Inflammatory macrophage treated with lipopolysaccharide for 1 hour (primary cell): ENCODE measurements around the gene MSANTD4.
"Not testable (repeated sequence)": the region's sequence is repeated elsewhere in the genome, so short reads cannot be mapped to it uniquely, and the experiment has no call there.

ENCODE experiments used
- DNase-seq, 2 donors: peaks; one replicate each; pipeline ENCODE4 v3.0.0-alpha.2; 2020 to 2022

MSANTD4 gene

DNA sequence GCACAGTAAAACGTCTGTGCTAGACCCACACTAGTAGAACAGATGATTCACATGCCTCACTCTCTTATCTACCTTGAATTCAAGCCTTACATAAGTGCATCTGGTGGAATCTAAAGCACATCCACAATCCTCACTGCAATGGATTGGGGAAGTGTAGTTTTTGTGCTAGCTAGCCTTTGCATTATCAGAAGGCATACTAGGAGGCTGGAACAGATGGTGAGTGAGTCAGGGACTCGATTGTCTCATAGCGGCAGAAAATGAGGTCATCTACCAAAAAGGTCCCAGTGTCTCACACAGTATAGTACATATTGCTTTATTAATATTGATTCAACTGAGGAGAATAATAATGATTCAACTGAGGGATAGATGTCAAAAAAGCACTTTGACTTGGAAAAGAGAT, 9.3 kb downstream of the MSANTD4 start:
- peak; percentile 42 to 49 for DNase-seq

DNA sequence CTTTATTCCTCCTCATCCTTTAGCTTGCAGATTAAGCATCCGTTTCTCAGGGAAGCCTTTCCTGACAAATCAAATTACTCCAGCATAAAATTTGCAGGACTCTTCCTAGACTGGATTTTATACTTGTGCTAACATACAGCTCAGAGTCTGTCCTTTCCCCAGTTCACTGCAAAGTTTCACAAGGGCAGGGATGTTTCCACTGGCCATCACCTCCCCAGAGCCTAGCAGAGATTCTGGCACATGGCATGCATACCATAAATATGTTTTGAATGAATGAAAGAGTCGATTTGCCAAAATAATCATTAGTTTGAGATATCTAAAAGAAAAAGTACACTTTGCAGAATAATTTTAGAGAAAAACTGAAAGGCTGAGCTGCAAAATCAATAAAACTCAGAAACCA, 10.6 kb downstream of the MSANTD4 start:
- DNase-seq, result no peak

DNA sequence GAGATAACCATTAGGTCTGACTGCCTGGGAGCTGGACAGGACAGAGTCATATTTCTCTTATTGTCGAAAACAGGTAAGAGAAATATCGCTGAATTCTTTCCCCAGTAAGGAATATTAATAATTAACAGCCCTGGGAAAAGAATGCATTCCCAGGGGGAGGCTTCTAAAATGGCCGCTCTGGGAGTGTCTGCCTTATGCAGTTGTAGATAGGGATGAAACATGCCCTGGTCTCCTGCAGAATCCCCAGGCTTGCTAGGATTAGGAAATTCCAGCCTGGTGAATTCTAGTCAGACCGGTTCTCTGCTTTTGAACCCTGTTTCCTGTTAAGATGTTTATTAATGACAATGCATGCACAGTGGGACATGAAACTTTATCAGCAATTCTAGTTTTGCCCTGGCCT, 18.9 kb downstream of the MSANTD4 start:
- DNase-seq, result not testable (repeated sequence)

DNA sequence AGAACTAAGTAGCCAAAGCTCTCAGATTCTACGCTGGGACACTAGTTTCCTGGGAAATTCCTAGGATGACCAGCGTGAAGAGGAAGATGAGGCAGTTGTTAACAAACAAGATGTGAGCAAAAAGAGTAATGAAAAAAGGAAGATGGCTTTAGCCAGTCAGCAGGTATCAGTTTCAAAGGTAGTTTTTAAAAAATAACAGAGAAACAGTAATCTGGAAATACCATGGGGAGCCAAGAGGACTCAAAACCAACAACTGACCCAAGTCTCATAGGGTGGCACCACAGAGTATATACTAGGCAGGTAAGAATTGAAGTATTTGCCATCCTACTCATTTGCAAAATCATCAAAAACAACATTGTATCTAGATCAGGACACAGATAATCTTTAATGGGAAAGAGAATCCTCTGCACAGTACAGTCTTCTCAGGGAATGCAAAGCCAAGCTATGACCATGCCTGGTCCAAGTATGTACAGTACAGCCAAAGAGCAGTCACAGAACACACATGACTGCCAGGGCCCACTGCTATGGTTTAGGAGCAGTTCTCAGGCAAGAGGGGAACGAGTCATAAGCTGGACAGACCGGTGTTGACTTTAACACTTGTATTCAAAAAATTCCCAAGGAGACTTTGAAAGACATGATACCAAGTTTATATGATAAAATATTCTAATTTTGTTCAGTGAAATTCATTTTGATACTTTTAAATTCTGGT, 20.6 kb downstream of the MSANTD4 start:
- DNase-seq, result no peak

GRCh38 chr11:105991888-105992287, 30.2 kb downstream of the MSANTD4 start:
- DNase-seq, result no peak

- DNase-seq, result no peak
Measured at GRCh38 chr11:105989124-105989523, 32.9 kb downstream of the MSANTD4 start.

GRCh38 chr11:105988197-105988596, 33.8 kb downstream of the MSANTD4 start:
- DNase-seq, result no peak

DNA sequence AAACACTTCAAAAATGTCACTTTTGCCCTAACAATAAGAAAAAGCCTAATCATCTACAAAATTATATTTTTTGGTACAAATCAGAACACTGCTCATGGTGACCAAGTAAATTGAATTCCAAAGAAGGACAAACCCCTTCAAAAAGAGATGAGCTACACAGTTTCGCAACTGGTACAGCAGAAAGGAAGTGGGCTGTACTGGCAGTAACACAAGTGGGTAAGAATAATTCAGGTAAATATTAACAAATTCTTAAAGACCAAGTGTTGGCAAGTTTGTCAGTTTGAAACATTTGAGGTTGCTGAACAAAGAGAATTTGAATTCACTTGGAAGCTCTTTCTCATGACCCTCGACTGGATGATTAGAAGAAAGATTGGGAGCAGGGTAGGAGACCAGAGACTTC, 35.5 kb downstream of the MSANTD4 start:
- DNase-seq, result no peak

DNA sequence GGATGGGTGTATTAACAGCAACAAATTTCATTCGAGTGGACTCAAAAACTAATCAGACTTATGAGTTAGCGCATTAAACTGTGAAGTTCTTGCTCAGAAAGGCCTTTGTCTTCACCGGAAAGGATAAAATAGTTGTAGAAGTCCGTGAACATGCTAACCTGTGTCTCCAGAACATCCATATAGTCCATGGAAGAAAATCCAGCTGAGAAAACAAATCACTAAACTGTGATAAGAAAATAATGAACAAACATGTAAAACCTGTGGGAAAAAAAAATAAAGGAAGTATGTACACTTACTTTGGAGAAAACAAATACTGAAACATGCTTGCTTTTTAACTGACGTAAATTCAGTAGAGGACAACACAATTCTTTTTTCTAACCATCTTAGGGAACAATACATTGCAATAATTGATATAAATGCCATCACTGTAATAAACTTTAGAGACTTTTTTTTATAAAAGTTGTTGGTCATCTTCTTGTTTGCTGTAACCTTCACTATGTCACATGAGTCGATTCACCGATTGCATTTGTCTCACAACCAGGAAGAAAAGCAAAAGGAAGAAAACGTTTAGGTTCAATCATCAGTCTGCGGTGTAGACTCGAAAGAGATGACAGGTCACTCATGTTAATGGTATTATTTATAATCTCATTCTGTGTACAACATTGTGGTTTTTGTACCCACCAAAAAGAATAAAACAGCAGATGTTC, 41.9 kb downstream of the MSANTD4 start:
- no peak for DNase-seq

- no peak for DNase-seq
Measured at GRCh38 chr11:105975128-105975527, 46.9 kb downstream of the MSANTD4 start.

DNA sequence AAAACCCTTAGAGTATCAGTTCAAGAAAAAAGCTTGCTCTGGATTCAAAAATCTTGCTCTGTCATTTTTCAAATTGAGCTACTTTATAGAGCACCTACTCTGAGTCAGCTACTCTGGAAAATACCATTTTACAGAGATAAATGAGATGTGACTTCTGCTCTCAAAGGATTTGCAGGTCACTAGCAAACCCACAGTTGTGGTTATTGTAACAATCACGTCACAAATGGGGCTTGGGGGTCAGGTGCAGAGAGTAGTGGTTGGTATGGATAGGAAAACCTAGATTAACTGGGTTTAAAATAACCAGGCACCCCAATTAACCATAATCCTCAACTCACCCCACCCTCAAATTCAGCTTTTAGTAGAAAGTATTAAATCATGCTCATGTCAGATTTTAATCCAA, 52.3 kb downstream of the MSANTD4 start:
- DNase-seq, result no peak

DNA sequence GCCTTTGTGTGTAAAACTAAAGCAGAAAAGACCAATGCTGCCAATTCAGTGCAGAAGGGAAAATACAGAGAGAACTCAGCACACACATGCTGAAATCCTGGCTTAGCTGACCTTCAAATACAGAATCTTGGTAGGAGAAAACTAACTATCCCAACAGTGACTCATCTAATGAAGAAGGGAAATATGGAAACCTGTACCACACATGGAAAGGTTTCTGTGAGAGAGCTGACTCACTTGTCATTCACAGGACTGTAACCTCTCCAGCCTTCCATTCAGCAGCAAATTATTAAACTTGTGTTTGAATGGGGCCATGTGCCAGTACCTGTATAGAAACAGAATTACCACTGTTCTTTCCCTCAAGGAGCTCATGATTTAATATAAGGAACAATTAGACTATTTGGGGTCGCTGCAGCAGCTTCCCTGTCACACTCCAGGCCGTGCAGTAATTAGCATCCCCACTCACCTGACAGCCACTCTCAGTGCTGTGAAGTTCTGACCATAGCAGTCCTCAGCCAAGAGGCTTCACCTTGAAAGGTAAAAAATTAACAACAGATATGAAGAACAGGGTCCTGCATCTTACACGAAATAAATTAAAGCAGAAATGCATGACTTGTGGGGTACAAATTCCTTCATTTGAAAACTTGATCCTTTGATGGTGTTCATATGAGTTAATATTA, 53.9 kb downstream of the MSANTD4 start:
- DNase-seq, result no peak

- no peak for DNase-seq
Measured at GRCh38 chr11:105960252-105961245, 61.5 kb downstream of the MSANTD4 start.
